Vagina (tissue), 2 donors: ENCODE measurements around the gene ACADVL. TPM values are rescaled to one million over a fixed set of nuclear protein-coding genes. Genes with fewer than 3 reads are reported as not detected.

ENCODE experiments used
- DNase-seq, 2 donors: peaks; one replicate each; pipeline ENCODE4 v3.0.0-alpha.2; 2017; ENCODE audit errors: extremely low spot score in 2 of 2
- H3K27ac ChIP-seq: fragments of 200-600 bp; sonication (generic); one replicate; pipeline ENCODE4 v1.5.1; 2019
- H3K27me3 ChIP-seq: fragments of 200-600 bp; sonication (generic); one replicate; pipeline ENCODE4 v1.5.1; 2019
- H3K36me3 ChIP-seq, 2 donors: fragments of 200-600 bp; sonication (generic); one replicate each; pipeline ENCODE4 v1.5.1; 2017 to 2019
- H3K4me1 ChIP-seq: fragments of 200-600 bp; sonication (generic); one replicate; pipeline ENCODE4 v1.5.1; 2019
- H3K4me3 ChIP-seq, 2 donors: fragments of 200-600 bp; sonication (generic); 1 replicate in 1 of 2; 2 replicates in 1 of 2; pipeline ENCODE4 v1.5.1; 2016 to 2019
- H3K9me3 ChIP-seq: fragments of 200-600 bp; sonication (generic); one replicate; pipeline ENCODE4 v1.5.1; 2019
- CTCF ChIP-seq, 3 experiments: fragments of 450-650 bp in 2 of 3; fragments of 200-600 bp in 1 of 3; sonication (generic) in 1 of 3; IDR thresholded peaks; one replicate each; pipeline ENCODE4 v1.5.1; 2017 to 2019; ENCODE audit warnings: antibody characterized with exemption in 3 of 3, mild to moderate bottlenecking in 2 of 3, moderate library complexity in 2 of 3
- POLR2A ChIP-seq, 2 donors: fragments of 450-650 bp; IDR thresholded peaks; one replicate each; pipeline ENCODE4 v1.6.1; 2017; ENCODE audit warnings: antibody characterized with exemption in 2 of 2, mild to moderate bottlenecking in 2 of 2, moderate library complexity in 2 of 2
- POLR2AphosphoS5 ChIP-seq, 2 donors: sonication (generic); formaldehyde crosslinking; IDR thresholded peaks; one replicate each; pipeline ENCODE4 v1.9.0; 2017; ENCODE audit warnings: antibody characterized with exemption in 2 of 2, mild to moderate bottlenecking in 2 of 2, low read depth in 1 of 2; ENCODE audit not compliant: insufficient read depth in 1 of 2
- intact Hi-C: fragments of 100-400 bp; cut with DNase I; formaldehyde crosslinking; loops from one replicate; pipeline ENCODE4 v1.15.1; 2023
- total RNA-seq: library from RNA; depleted of rRNA; stranded (reverse); fragments of >200 nt; gene quantifications from one replicate; pipeline ENCODE4 v1.2.3, GENCODE V29; 2016

Gene ACADVL
- total RNA-seq, 1 donor from 2014 or later: 957 TPM

- H3K27ac ChIP-seq: peak overlapping the region; percentile 65
- DNase-seq: no peak
Measured at GRCh38 chr17:7204828-7205461, 14.8 kb upstream of the ACADVL start.

DNA sequence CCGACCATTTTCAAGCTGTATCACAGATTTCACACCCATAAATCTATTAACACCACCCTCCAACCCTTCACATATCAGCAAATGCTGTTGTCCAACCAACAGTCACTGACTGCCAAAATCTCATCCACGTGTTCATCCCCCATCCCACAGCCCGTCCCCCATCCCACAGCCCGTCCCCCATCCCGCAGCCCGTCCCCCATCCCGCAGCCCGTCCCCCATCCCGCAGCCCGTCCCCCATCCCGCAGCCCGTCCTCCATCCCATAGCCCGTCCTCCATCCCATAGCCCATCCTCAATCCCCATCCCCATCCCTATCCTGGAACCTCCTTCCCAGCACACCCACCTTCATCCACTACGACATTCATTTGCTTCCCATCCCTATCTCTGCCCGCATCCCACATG, 14.2 kb upstream of the ACADVL start:
- Histone ChIP-seq H3K27me3 (no peaks in the 10 kb centered on the region), H3K4me3 (peak overlapping the region; percentile 43 to 55), H3K36me3 (peaks cover 0 to 19% of the 10 kb centered on the region in 2 donors), H3K9me3 (no peaks in the 10 kb centered on the region), H3K4me1 (peaks cover 39% of the 10 kb centered on the region), H3K27ac (peak overlapping the region; percentile 65)
- intact Hi-C loops: no loop called here
- DNase-seq: no peak
- TF ChIP-seq CTCF (IDR thresholded peaks at IDR 0.05): no peak
- no peak for TF ChIP-seq POLR2A (IDR thresholded peaks at IDR 0.05)
- TF ChIP-seq POLR2AphosphoS5 (IDR thresholded peaks at IDR 0.05; ENCODE audit: insufficient read depth in 1 of 2, low read depth in 1 of 2): no peak

More at GRCh38 chr17:7204828-7205461, 14.8 kb upstream of the ACADVL start:
- no peaks in the 10 kb centered on the region for H3K9me3 ChIP-seq
- TF ChIP-seq POLR2A (IDR thresholded peaks at IDR 0.05) (peak in 1 of 2 donors; percentile 37), CTCF (IDR thresholded peaks at IDR 0.05) (no peak), POLR2AphosphoS5 (IDR thresholded peaks at IDR 0.05; ENCODE audit: insufficient read depth in 1 of 2, low read depth in 1 of 2) (peak in 1 of 2 donors; percentile 82)
- peaks cover 39% of the 10 kb centered on the region for H3K4me1 ChIP-seq
- intact Hi-C loops: no loop called here
- H3K27me3 ChIP-seq: no peaks in the 10 kb centered on the region
- peaks cover 0 to 19% of the 10 kb centered on the region in 2 donors for H3K36me3 ChIP-seq
- H3K4me3 ChIP-seq: peak overlapping the region; percentile 43 to 55

DNA sequence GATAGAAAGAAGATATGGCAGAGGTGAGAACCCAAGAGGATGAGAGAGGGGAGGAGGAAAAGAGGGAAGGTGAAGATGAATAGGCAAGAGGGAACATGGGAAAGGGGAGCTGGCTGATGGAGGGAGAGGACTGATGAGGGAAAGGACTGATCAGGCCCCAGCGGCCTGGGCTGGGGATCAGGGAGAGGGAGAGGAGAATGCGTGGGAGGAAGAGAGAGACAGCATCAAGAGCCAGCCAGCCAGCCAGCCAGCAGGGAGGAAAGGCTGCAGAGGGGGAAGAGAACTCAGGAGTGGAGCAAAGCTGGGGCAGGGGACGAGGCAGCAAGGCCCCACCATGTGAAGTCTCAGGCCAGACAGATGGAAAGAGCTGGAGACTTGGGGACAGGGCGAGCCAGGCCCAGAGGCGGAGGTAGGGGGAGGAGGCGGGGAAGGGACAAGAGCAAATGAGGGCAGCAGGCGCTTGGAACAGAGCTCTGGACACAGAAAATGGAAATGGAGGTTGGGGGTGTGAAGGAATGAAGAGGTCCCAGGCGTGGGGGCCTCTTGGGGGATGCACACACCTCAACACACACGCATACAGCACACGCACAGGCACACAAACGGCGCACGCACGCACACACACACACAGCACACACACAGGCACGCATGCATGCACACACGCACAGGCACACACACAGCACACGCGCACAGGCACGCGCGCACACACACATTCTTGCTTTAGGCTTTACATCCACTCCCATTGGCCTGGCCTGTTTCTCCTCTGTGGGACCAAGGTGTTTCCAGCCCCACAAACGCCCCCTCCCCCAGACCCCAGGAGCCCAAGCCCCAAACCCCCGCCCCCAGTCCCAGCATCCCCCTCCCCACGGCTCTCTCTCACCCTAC, 12.4 kb upstream of the ACADVL start:
- no peak for TF ChIP-seq POLR2AphosphoS5 (IDR thresholded peaks at IDR 0.05; ENCODE audit: insufficient read depth in 1 of 2, low read depth in 1 of 2)
- no peak for TF ChIP-seq POLR2A (IDR thresholded peaks at IDR 0.05)
- peak overlapping the region in 1 of 2 donors; percentile 21 for H3K4me3 ChIP-seq
- peak overlapping the region; percentile 57 for H3K27ac ChIP-seq
- H3K27me3 ChIP-seq: no peaks in the 10 kb centered on the region
- intact Hi-C loops: no loop called here
- no peak for DNase-seq
- H3K36me3 ChIP-seq: peaks cover 0 to 14% of the 10 kb centered on the region in 2 donors
- no peaks in the 10 kb centered on the region for H3K9me3 ChIP-seq
- H3K4me1 ChIP-seq: peaks cover 52% of the 10 kb centered on the region

- Histone ChIP-seq H3K4me1 (peaks cover 52% of the 10 kb centered on the region), H3K9me3 (no peaks in the 10 kb centered on the region), H3K27ac (peak overlapping the region; percentile 57), H3K27me3 (no peaks in the 10 kb centered on the region), H3K36me3 (peaks cover 0 to 7% of the 10 kb centered on the region in 2 donors), H3K4me3 (peak overlapping the region in 1 of 2 donors; percentile 21)
- intact Hi-C loops: no loop called here
- TF ChIP-seq POLR2AphosphoS5 (IDR thresholded peaks at IDR 0.05; ENCODE audit: insufficient read depth in 1 of 2, low read depth in 1 of 2): no peak
- TF ChIP-seq POLR2A (IDR thresholded peaks at IDR 0.05): no peak
- TF ChIP-seq CTCF (IDR thresholded peaks at IDR 0.05): no peak
- DNase-seq: no peak
Measured at GRCh38 chr17:7208027-7208571, 11.6 kb upstream of the ACADVL start.

GRCh38 chr17:7208754-7209460, 10.8 kb upstream of the ACADVL start:
- no peak for TF ChIP-seq CTCF (IDR thresholded peaks at IDR 0.05)
- TF ChIP-seq POLR2AphosphoS5 (IDR thresholded peaks at IDR 0.05; ENCODE audit: insufficient read depth in 1 of 2, low read depth in 1 of 2): no peak
- no peak for TF ChIP-seq POLR2A (IDR thresholded peaks at IDR 0.05)
- no peak for DNase-seq

More at GRCh38 chr17:7208754-7209460, 10.8 kb upstream of the ACADVL start:
- peaks cover 55% of the 10 kb centered on the region for H3K4me1 ChIP-seq
- peak overlapping the region; percentile 57 for H3K27ac ChIP-seq
- no peaks in the 10 kb centered on the region for H3K27me3 ChIP-seq
- intact Hi-C loops: no loop called here
- no peak overlapping the region for H3K4me3 ChIP-seq
- H3K9me3 ChIP-seq: no peaks in the 10 kb centered on the region
- no peaks in the 10 kb centered on the region for H3K36me3 ChIP-seq
